Measurements from ENCODE around the gene LITAF.

- TF ChIP-seq POLR2A (IDR thresholded peaks at IDR 0.05; ENCODE audit: low read length) (no peak), GATA1 (IDR thresholded peaks at IDR 0.05; ENCODE audit: low read depth, low read length) (no peak)
Observed at GRCh38 chr16:11580451-11581086, 6.2 kb downstream of the LITAF start.
